Heart right ventricle (tissue), 16 donors: ENCODE results near the gene ACTL7A. TPM values are rescaled to one million over a fixed set of nuclear protein-coding genes. Genes with fewer than 3 reads are reported as not detected.

Source experiments
- ATAC-seq, 8 donors: fragments of 200-7000 bp; cut with Tn5 transposase; one replicate each; pipeline ENCODE4 v1.9.1; 2020; ENCODE audit warnings: mild to moderate bottlenecking in 8 of 8, moderate library complexity in 8 of 8, moderate number of reproducible peaks in 1 of 8
- DNase-seq, 2 donors: peaks; one replicate each; pipeline ENCODE4 v3.0.0-alpha.2; 2020
- H3K27ac ChIP-seq, 10 donors: fragments of 200-600 bp; sonication (generic) in 2 of 10; one replicate each; pipeline versions ENCODE4 v1.5.0 to v1.8.0; 2020 to 2022; ENCODE audit warnings: mild to moderate bottlenecking in 3 of 10
- H3K27me3 ChIP-seq, 7 donors: fragments of 200-600 bp; one replicate each; pipeline ENCODE4 v1.8.0; 2021 to 2022; ENCODE audit warnings: mild to moderate bottlenecking in 2 of 7
- H3K36me3 ChIP-seq, 9 donors: fragments of 200-600 bp; sonication (generic) in 1 of 9; one replicate each; pipeline versions ENCODE4 v1.5.0 to v1.8.0; 2020 to 2022; ENCODE audit warnings: mild to moderate bottlenecking in 2 of 9
- H3K4me1 ChIP-seq, 9 donors: fragments of 200-600 bp; sonication (generic) in 1 of 9; one replicate each; pipeline versions ENCODE4 v1.5.0 to v1.8.0; 2020 to 2022; ENCODE audit warnings: mild to moderate bottlenecking in 4 of 9
- H3K4me3 ChIP-seq, 10 donors: fragments of 200-600 bp; sonication (generic) in 2 of 10; one replicate each; pipeline versions ENCODE4 v1.5.0 to v1.8.0; 2020 to 2022; ENCODE audit warnings: mild to moderate bottlenecking in 7 of 10, moderate library complexity in 2 of 10
- H3K9me3 ChIP-seq, 11 donors: fragments of 200-600 bp in 10 of 11; sonication (generic) in 2 of 11; one replicate each; pipeline versions ENCODE4 v1.5.0 to v1.8.0; 2013 to 2022; ENCODE audit warnings: mild to moderate bottlenecking in 2 of 11, control low read depth in 1 of 11, moderate library complexity in 1 of 11
- WGBS, 2 donors: extraction: QIAGEN DNeasy Blood & Tissue Kit; methylation state at CpG; one replicate each; pipeline ENCODE4 v1.1.7; 2013; ENCODE audit warnings: inconsistent platforms in 1 of 2; 5-methylcytosine and 5-hydroxymethylcytosine counted together
- intact Hi-C, 10 donors: fragments of 100-400 bp; cut with DNase I; formaldehyde crosslinking; loops; one replicate each; pipeline versions ENCODE4 v1.11.1 to v1.14.2; 2022
- long read RNA-seq, 3 donors: library from polyadenylated mRNA; unstranded; transcript quantifications; one replicate each; pipeline ENCODE4 v2.0.0, GENCODE V29; 2020 to 2021
- polyA plus RNA-seq, 2 donors: library from polyadenylated mRNA; stranded (reverse); fragments of 200-250 nt; gene quantifications; one replicate each; pipeline ENCODE4 v1.2.3, GENCODE V29; 2013
- total RNA-seq, 10 donors: library from RNA; stranded (reverse); fragmentation: NEBNext Ultra II Directional in 3 of 10; extraction: Animal tissue kit (Norgen Biotek cat#: 25700) in 3 of 10; gene quantifications; one replicate each; pipeline versions ENCODE4 v1.2.1 to v1.2.4, GENCODE V29; 2021 to 2023
- TF ChIP-seq, protein P1 (sequence below), 9 donors: fragments of 200-600 bp; sonication (generic) in 2 of 9; IDR thresholded peaks; one replicate each; pipeline versions ENCODE4 v1.5.0 to v1.8.0; 2021 to 2022; ENCODE audit warnings: antibody characterized with exemption in 9 of 9, mild to moderate bottlenecking in 5 of 9, moderate library complexity in 1 of 9
- donor health status: Arrhythmogenic right ventricular cardiomyopathy.
- donor health status: ischemic (EF 13 %, LVEDD 7.1; RV severe dilation, severe dysfunction).
- donor health status: healthy with polysubstance abuse.
- donor health status: DM: no; HTN: yes; CAD: no.
- donor health status: DM: no; HTN: no; CAD: no.
- donor health status: ischemic (EF 25% LVEDD 6.9; RV normal size, moderate dysfunction).
- donor health status: ischemic (EF 25% LVEDD 5.7; RV mildly dilated, moderate dysfunction).
- donor health status: healthy.
- donor health status: DM: yes; HTN: yes; CAD: no.
- donor health status: Ischemic cardiomyopathy.
- donor health status: ischemic (EF 35%, LVEDD 5.7; RV mildly dilated, moderate dysfunction).
- donor health status: nonischemic (EF 11% LVEDD 7.7; RV severe dilation, severe dysfunction).
- donor health status: DM: yes; HTN: yes; CAD: no.
- donor health status: PGD.
- donor health status: ischemic (EF 29% LVEDD 5.4; RV normal size, mild dysfunction).
- donor health status: nonischemic (EF 23%, LVEDD 6.1; RV moderate dilation, normal function).

The ACTL7A gene, protein sequence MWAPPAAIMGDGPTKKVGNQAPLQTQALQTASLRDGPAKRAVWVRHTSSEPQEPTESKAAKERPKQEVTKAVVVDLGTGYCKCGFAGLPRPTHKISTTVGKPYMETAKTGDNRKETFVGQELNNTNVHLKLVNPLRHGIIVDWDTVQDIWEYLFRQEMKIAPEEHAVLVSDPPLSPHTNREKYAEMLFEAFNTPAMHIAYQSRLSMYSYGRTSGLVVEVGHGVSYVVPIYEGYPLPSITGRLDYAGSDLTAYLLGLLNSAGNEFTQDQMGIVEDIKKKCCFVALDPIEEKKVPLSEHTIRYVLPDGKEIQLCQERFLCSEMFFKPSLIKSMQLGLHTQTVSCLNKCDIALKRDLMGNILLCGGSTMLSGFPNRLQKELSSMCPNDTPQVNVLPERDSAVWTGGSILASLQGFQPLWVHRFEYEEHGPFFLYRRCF
- not detected for total RNA-seq
- not detected for polyA plus RNA-seq
- long read RNA-seq, donor 1 = 0 reads
- long read RNA-seq, donor 2 = 0 reads
- long read RNA-seq, donor 3 = 0 reads

DNA sequence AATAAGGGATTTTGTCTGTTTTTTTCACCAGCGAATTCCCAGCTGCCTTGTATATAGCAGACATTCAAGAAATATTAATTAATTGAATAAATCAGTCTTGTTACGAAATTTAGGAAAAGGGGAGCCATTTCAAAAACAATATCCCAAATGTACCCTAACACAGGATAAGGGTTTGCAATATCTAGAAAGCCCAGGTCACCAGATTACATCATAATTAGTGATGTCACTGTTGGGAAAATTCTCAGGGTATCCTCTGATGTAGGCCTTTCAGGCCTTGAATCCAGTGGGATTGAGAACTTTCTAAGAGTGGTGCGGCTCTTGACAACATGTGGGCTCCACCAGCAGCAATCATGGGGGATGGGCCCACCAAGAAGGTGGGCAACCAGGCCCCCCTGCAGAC lies at the start of gene ACTL7A:
Gene ACTL7A (plus strand): TSS at position 270 of the 400 bp plus-strand sequence. CDS start 57 bp downstream, at position 327.
- Histone ChIP-seq H3K4me3 (no peak within 1 kb of the TSS), H3K27ac (no peak within 1 kb of the TSS), H3K4me1 (peaks cover 0 to 20% (median 0%) of the 10 kb centered on the region in 9 donors), H3K36me3 (peaks cover 0 to 4% (median 0%) of the 10 kb centered on the region in 9 donors), H3K27me3 (no peaks in the 10 kb centered on the region), H3K9me3 (no peaks in the 10 kb centered on the region)
- intact Hi-C loops = no loop called here
- no peak for ATAC-seq
- no peak for DNase-seq
- TF ChIP-seq, protein P1, sequence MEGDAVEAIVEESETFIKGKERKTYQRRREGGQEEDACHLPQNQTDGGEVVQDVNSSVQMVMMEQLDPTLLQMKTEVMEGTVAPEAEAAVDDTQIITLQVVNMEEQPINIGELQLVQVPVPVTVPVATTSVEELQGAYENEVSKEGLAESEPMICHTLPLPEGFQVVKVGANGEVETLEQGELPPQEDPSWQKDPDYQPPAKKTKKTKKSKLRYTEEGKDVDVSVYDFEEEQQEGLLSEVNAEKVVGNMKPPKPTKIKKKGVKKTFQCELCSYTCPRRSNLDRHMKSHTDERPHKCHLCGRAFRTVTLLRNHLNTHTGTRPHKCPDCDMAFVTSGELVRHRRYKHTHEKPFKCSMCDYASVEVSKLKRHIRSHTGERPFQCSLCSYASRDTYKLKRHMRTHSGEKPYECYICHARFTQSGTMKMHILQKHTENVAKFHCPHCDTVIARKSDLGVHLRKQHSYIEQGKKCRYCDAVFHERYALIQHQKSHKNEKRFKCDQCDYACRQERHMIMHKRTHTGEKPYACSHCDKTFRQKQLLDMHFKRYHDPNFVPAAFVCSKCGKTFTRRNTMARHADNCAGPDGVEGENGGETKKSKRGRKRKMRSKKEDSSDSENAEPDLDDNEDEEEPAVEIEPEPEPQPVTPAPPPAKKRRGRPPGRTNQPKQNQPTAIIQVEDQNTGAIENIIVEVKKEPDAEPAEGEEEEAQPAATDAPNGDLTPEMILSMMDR (IDR thresholded peaks at IDR 0.05) = no peak
- 92 to 96% methylated on average over 3 of the region's 3 CpGs for WGBS, 2 donors

DNA sequence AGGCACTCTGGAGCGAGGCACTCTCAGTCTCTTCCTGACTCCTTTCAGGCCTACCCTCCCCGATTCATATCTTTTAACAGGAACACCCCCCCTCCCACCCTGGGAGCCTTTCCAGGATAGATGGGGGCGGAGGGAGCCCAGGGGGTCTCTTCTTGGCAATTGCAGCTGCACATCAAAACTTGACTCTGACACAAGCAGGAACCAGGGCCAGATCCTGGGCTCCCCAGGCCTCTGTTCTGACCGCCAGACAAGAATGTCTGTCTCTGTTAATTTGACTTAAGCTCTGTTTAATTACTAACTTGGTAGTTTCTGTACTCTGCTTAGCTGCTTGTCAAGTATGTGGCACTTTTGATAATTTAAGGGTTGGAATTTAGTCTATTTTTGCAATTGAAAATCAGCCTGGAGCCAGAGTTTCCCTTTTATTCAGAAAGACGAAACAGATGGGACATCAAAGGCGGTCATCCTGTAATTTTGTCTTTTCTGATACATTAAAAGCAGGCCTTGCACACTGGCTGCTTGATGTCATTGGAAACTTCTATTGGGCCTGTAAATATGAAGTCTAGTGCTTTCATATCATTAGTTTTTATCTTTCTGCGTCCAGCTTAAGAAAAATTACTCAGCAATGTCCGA lies 49.6 kb upstream of the ACTL7A start:
- intact Hi-C loops = no loop called here
- H3K27ac ChIP-seq = no peak overlapping the region
- no peaks in the 10 kb centered on the region for H3K9me3 ChIP-seq
- WGBS, 2 donors = 71 to 77% methylated on average over 8 of the region's 8 CpGs
- H3K4me3 ChIP-seq = no peak overlapping the region
- ATAC-seq (no peak), DNase-seq (no peak)
- peaks cover 0 to 17% (median 0%) of the 10 kb centered on the region in 9 donors for H3K4me1 ChIP-seq
- no peaks in the 10 kb centered on the region for H3K27me3 ChIP-seq
- TF ChIP-seq, protein P1 (IDR thresholded peaks at IDR 0.05) = no peak
- H3K36me3 ChIP-seq = no peaks in the 10 kb centered on the region

DNA sequence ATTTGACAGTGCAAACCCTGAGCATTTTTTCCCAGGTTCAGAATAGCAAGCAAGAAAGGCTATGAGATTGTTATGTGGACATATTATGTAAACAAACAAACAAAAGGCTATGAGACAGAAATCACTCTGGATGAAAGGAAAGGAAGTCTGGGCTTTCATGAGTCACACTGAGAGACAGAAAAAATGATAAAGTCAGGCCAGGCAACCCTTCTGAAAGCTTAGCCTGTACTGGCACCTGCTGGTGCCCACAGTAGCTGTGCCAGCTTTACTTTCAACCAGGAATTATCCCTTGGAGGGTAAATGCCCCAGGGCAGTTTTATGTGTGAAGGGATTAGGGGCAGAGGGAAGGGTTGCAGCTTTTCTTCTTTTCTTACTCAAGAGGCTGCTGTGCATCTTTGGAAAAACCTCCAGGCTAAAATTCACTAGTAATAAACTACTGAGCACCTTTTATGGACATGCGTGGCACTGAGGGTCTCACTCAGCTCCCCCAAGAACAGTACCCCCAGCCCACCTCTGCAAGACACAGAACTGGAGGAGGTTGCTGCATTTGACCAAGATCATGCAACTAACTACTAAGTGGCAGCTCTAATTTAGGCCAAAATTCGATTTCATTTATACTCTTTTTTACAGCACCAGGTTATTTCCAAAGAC lies 48.0 kb upstream of the ACTL7A start:
- no peak overlapping the region for H3K27ac ChIP-seq
- ATAC-seq (peak in 7 of 8 donors; percentile 69 to 88 (median 74)), DNase-seq (peak in 1 of 2 donors; percentile 9)
- no peak overlapping the region for H3K4me3 ChIP-seq
- 95 to 97% methylated on average over 2 of the region's 2 CpGs for WGBS, 2 donors
- H3K36me3 ChIP-seq = no peaks in the 10 kb centered on the region
- TF ChIP-seq, protein P1 (IDR thresholded peaks at IDR 0.05) = peak in 7 of 9 donors; percentile 43 to 64 (median 57)
- intact Hi-C loops = no loop called here
- H3K4me1 ChIP-seq = peaks cover 0 to 22% (median 0%) of the 10 kb centered on the region in 9 donors
- no peaks in the 10 kb centered on the region for H3K9me3 ChIP-seq
- no peaks in the 10 kb centered on the region for H3K27me3 ChIP-seq

DNA sequence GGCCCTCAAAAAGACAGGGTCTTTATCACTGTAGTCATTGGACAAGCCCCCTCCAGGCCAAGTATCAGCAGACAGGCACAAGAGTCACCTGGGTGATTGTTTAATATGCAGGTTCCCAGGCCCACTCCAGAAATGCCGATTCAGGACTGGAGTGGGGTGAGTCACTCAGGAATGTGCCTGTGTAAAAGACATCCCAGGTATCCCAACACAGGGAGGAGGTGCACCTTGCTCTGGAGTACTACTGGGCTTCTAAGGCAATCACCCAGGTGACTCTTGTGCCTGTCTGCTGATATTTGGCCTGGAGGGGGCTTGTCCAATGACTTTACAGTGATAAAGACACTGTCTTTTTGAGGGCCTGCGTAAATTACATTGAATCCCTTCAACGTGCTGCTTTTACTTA lies 46.9 kb upstream of the ACTL7A start:
- intact Hi-C loops = no loop called here
- WGBS, 2 donors = 84 to 88% methylated on average over 3 of the region's 3 CpGs
- Histone ChIP-seq H3K27ac (no peak overlapping the region), H3K9me3 (no peaks in the 10 kb centered on the region), H3K36me3 (no peaks in the 10 kb centered on the region), H3K27me3 (no peaks in the 10 kb centered on the region), H3K4me3 (no peak overlapping the region), H3K4me1 (peaks cover 0 to 22% (median 0%) of the 10 kb centered on the region in 9 donors)
- ATAC-seq (no peak), DNase-seq (no peak)
- TF ChIP-seq, protein P1 (IDR thresholded peaks at IDR 0.05) = no peak
